ENCODE measurements around the gene COL23A1.
"Not testable (repeated sequence)": the region's sequence is repeated elsewhere in the genome, so short reads cannot be mapped to it uniquely, and the experiment has no call there.

The COL23A1 gene

GRCh38 chr5:178249191-178249989, 340.8 kb downstream of the COL23A1 start:
- DNase-seq, result no peak

GRCh38 chr5:178248750-178249149, 341.4 kb downstream of the COL23A1 start:
- DNase-seq, result no peak

GRCh38 chr5:178247481-178248456, 342.4 kb downstream of the COL23A1 start:
- no peak for DNase-seq

GRCh38 chr5:178246624-178247279, 343.4 kb downstream of the COL23A1 start:
- no peak for DNase-seq

GRCh38 chr5:178245389-178245788, 344.8 kb downstream of the COL23A1 start:
- DNase-seq, result no peak

- DNase-seq, result no peak
Measured at GRCh38 chr5:178244576-178244975, 345.6 kb downstream of the COL23A1 start.

- no peak for DNase-seq
Measured at GRCh38 chr5:178242416-178242815, 347.8 kb downstream of the COL23A1 start.

GRCh38 chr5:178241688-178242231, 348.4 kb downstream of the COL23A1 start:
- DNase-seq, result no peak

- DNase-seq, result no peak
Measured at GRCh38 chr5:178241231-178241663, 348.9 kb downstream of the COL23A1 start.

GRCh38 chr5:178240766-178241165, 349.4 kb downstream of the COL23A1 start:
- no peak for DNase-seq

- no peak for DNase-seq
Measured at GRCh38 chr5:178240341-178240741, 349.9 kb downstream of the COL23A1 start.

- DNase-seq, result not testable (repeated sequence)
Measured at GRCh38 chr5:178239626-178240301, 350.4 kb downstream of the COL23A1 start.

- no peak for DNase-seq
Measured at GRCh38 chr5:178238711-178239592, 351.2 kb downstream of the COL23A1 start.

GRCh38 chr5:178238313-178238635, 351.9 kb downstream of the COL23A1 start:
- no peak for DNase-seq

GRCh38 chr5:178237431-178238312, 352.5 kb downstream of the COL23A1 start:
- no peak for DNase-seq

GRCh38 chr5:178236679-178237078, 353.5 kb downstream of the COL23A1 start:
- DNase-seq, result no peak

GRCh38 chr5:178236126-178236525, 354.1 kb downstream of the COL23A1 start:
- DNase-seq, result no peak

- no peak for DNase-seq
Measured at GRCh38 chr5:178235588-178235974, 354.6 kb downstream of the COL23A1 start.

- no peak for DNase-seq
Measured at GRCh38 chr5:178234750-178235587, 355.2 kb downstream of the COL23A1 start.

All from NCI-H187 (cell line).